Common myeloid progenitor, CD34-positive (primary cell): ENCODE data around the gene NEDD1.
A peak's percentile ranks its signal among the peaks of the same experiment; 100 is the strongest.

Experiments
- CTCF ChIA-PET: fragments of 350-600 bp; sonication (Branson Sonifier 250); formaldehyde crosslinking; loops from one replicate; lab custom pipeline; 2021; ENCODE audit warnings: antibody characterized with exemption; lab: Charles Lee
- POLR2A ChIA-PET: fragments of 350-600 bp; sonication (Branson Sonifier 250); formaldehyde crosslinking; loops from one replicate; lab custom pipeline; 2021; ENCODE audit warnings: antibody characterized with exemption; lab: Charles Lee
- DNase-seq, 3 donors: peaks; one replicate each; pipeline versions ENCODE4 v3.0.0 to v3.0.0-alpha.2; 2013
- H3K27ac ChIP-seq, 2 experiments: 1 replicate in 1 of 2; 2 replicates in 1 of 2; pipeline ENCODE4 v1.7.0; 2013; ENCODE audit warnings: inconsistent platforms in 2 of 2, low read length in 2 of 2, mild to moderate bottlenecking in 2 of 2, low read depth in 1 of 2, moderate library complexity in 1 of 2; ENCODE audit not compliant: severe bottlenecking in 2 of 2, insufficient read depth in 1 of 2, poor library complexity in 1 of 2
- H3K27me3 ChIP-seq, 5 experiments: replicated peaks in 2 of 5; 1 replicate in 3 of 5; 2 replicates in 2 of 5; pipeline versions ENCODE4 v1.6.1 to v1.7.0; 2013; ENCODE audit warnings: low read length in 4 of 5, mild to moderate bottlenecking in 2 of 5, moderate library complexity in 2 of 5, inconsistent platforms in 1 of 5; ENCODE audit not compliant: insufficient read depth in 5 of 5, control insufficient read depth in 4 of 5
- H3K36me3 ChIP-seq, 4 experiments: 1 replicate in 2 of 4; 2 replicates in 2 of 4; pipeline versions ENCODE4 v1.6.1 to v1.7.0; 2013; ENCODE audit warnings: low read length in 3 of 4, control low read depth in 1 of 4, mild to moderate bottlenecking in 1 of 4; ENCODE audit not compliant: control insufficient read depth in 4 of 4, insufficient read depth in 4 of 4
- H3K4me1 ChIP-seq, 4 experiments: 1 replicate in 3 of 4; 2 replicates in 1 of 4; pipeline versions ENCODE4 v1.6.1 to v1.7.1; 2013; ENCODE audit warnings: low read length in 3 of 4, mild to moderate bottlenecking in 3 of 4, control low read depth in 1 of 4, inconsistent platforms in 1 of 4, moderate library complexity in 1 of 4; ENCODE audit not compliant: control insufficient read depth in 4 of 4, insufficient read depth in 4 of 4; ENCODE audit errors: control extremely low read depth in 1 of 4
- H3K4me3 ChIP-seq, 7 experiments: 1 replicate in 4 of 7; 2 replicates in 3 of 7; pipeline versions ENCODE4 v1.5.1 to v1.7.0; 2013; ENCODE audit warnings: mild to moderate bottlenecking in 7 of 7, low read length in 6 of 7, moderate library complexity in 6 of 7, inconsistent platforms in 2 of 7, low read depth in 2 of 7, control low read depth in 1 of 7; ENCODE audit not compliant: insufficient read depth in 4 of 7, control insufficient read depth in 1 of 7; ENCODE audit errors: extremely low read depth in 1 of 7
- H3K9me3 ChIP-seq, 5 experiments: 1 replicate in 4 of 5; 2 replicates in 1 of 5; pipeline versions ENCODE4 v1.6.1 to v1.7.1; 2013; ENCODE audit warnings: low read length in 4 of 5, mild to moderate bottlenecking in 2 of 5, inconsistent platforms in 1 of 5, low read depth in 1 of 5, moderate library complexity in 1 of 5; ENCODE audit not compliant: control insufficient read depth in 4 of 5, insufficient read depth in 2 of 5; ENCODE audit errors: control extremely low read depth in 1 of 5
- WGBS: methylation state at CpG from one replicate; pipeline ENCODE4 v1.1.5; 2013; ENCODE audit not compliant: insufficient coverage; 5-methylcytosine and 5-hydroxymethylcytosine counted together

NEDD1 gene

DNA sequence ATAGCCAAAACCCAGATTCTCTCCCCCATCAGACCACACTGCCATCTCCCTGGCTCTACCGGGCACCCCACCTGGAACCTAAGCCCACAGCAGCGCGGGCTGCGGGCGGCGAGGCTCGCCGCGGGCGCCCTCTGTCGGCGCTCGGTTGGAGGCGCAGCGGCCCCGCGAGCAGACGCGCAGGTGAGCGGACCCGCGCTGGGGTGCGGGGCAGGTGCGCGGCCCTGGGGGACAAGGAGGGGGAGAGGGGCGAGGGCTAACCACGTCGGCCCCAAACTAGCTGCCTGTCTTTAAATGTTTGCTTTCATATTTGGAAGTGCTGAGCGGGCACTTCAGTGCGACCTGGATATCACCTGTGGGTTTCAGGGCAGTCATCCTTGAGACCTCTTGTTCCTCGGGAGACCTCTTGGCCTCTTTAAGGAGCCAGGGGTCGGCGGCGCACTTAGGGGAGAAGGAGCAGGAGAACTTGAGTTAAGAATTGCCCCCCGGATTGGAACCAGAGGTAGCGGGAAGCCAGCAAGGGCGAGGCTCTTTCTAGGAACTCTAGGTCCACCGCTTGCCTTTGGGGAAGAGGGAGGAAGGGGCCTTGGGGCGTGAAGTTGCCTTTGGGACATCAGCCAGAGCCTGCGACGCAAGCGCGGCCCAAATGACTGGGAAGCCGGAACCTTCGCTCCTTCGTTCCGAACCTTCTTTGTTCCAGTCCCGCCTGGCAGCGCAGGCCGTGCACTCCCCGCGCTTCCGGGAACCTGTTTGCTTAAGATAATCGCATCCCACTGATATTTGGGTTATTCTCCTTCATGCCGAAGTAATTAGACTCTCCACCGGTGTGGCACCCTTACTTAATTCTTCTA is 78.7 kb downstream of the NEDD1 start:
- WGBS = 2% methylated on average over 35 of the region's 56 CpGs
- no peak overlapping the region for H3K27ac ChIP-seq
- H3K9me3 ChIP-seq = no peaks in the 10 kb centered on the region
- ChIA-PET POLR2A (no interaction called here), CTCF (interaction anchor here (0.8 to 2.5 kb wide), 6 partner anchors 8 to 1506 kb away, joined by 3 to 6 read pairs (median 4); no protein-coding TSS in a partner anchor)
- H3K36me3 ChIP-seq = no peaks in the 10 kb centered on the region
- peaks cover 0 to 10% (median 5%) of the 10 kb centered on the region in 4 experiments for H3K4me1 ChIP-seq
- H3K27me3 ChIP-seq = peaks cover 0 to 22% (median 8%) of the 10 kb centered on the region in 5 experiments
- peak in 2 of 3 donors; percentile 46 to 47 for DNase-seq
- peak overlapping the region; percentile 25 to 81 (median 69) for H3K4me3 ChIP-seq

- Histone ChIP-seq H3K4me1 (peaks cover 0 to 10% (median 5%) of the 10 kb centered on the region in 4 experiments), H3K27me3 (peaks cover 0 to 22% (median 8%) of the 10 kb centered on the region in 5 experiments), H3K9me3 (no peaks in the 10 kb centered on the region), H3K4me3 (no peak overlapping the region), H3K36me3 (no peaks in the 10 kb centered on the region), H3K27ac (no peak overlapping the region)
- peak; percentile 50 to 58 (median 53) for DNase-seq
- CTCF ChIA-PET = interaction anchor here (0.6 to 5.0 kb wide), 10 partner anchors 9 to 1069 kb away, joined by 3 to 31 read pairs (median 5); no protein-coding TSS in a partner anchor
- WGBS = no CpG with 5 or more reads among the region's 2 CpGs
- POLR2A ChIA-PET = no interaction called here
Observed at GRCh38 chr12:96986883-96987523, 79.9 kb downstream of the NEDD1 start.

DNA sequence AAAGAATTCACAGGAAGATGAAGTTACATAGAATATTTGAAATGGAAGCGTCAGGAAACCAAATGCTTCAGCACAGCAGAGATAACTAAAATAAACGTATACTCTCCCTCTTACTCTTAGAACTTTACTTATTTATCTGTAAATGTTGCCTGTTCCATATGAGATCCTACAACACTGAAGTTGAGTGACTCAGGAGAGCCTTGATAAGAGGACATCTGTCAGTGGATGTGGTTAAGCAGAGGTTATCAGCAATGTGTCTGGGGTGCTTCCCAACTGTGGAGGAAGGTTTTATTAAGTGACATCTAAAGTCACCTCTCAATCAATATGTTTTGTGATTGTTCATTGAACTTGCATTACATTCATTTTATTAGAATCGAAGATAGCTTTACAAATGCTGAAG is 81.9 kb downstream of the NEDD1 start:
- no peak overlapping the region for H3K4me3 ChIP-seq
- ChIA-PET CTCF (interaction anchor here (0.8 to 5.0 kb wide), 5 partner anchors 319 to 416 kb away, joined by 3 to 31 read pairs (median 3); no protein-coding TSS in a partner anchor), POLR2A (no interaction called here)
- no peak overlapping the region for H3K27ac ChIP-seq
- H3K9me3 ChIP-seq = no peaks in the 10 kb centered on the region
- WGBS = no CpG with 5 or more reads among the region's 3 CpGs
- H3K36me3 ChIP-seq = no peaks in the 10 kb centered on the region
- DNase-seq = peak in 2 of 3 donors; percentile 35 to 66
- peaks cover 0 to 10% (median 5%) of the 10 kb centered on the region in 4 experiments for H3K4me1 ChIP-seq
- peaks cover 0 to 22% (median 8%) of the 10 kb centered on the region in 5 experiments for H3K27me3 ChIP-seq

DNA sequence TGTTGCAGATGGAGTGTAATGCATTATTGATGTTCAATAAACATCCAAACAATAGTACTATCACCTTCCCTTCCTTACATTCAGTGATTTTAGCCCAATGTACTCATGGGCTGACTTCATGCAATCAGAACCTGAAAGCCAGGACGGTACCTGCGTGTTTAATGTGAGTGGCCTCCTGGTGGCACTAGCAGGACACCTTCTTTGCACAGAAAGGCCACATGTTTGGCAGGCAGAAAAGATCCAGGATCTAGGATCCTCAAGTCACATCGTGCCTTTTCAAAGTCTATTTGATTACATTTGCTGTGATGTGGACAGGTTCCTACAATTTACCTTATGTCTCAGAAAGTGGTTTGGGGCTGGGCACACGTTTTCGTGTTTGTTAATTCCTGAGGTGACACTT is 82.9 kb downstream of the NEDD1 start:
- DNase-seq = peak; percentile 35 to 55 (median 51)
- peaks cover 0 to 10% (median 5%) of the 10 kb centered on the region in 4 experiments for H3K4me1 ChIP-seq
- WGBS = 79% methylated on average over 5 of the region's 5 CpGs
- H3K27ac ChIP-seq = no peak overlapping the region
- ChIA-PET POLR2A (no interaction called here), CTCF (interaction anchor here (5.0 kb wide), 1 partner anchor 318 kb away, joined by 31 read pairs; no protein-coding TSS in a partner anchor)
- no peaks in the 10 kb centered on the region for H3K9me3 ChIP-seq
- no peaks in the 10 kb centered on the region for H3K36me3 ChIP-seq
- peaks cover 0 to 16% (median 5%) of the 10 kb centered on the region in 5 experiments for H3K27me3 ChIP-seq
- no peak overlapping the region for H3K4me3 ChIP-seq

GRCh38 chr12:96994900-96995299 is 87.8 kb downstream of the NEDD1 start:
- peak overlapping the region in 1 of 7 experiments; percentile 17 for H3K4me3 ChIP-seq
- WGBS = 80% methylated on average over 2 of the region's 5 CpGs
- no peaks in the 10 kb centered on the region for H3K9me3 ChIP-seq
- no peak for DNase-seq
- peaks cover 0 to 5% (median 0%) of the 10 kb centered on the region in 5 experiments for H3K27me3 ChIP-seq
- H3K27ac ChIP-seq = no peak overlapping the region
- H3K36me3 ChIP-seq = no peaks in the 10 kb centered on the region
- H3K4me1 ChIP-seq = no peaks in the 10 kb centered on the region
- ChIA-PET CTCF (no interaction called here), POLR2A (no interaction called here)

DNA sequence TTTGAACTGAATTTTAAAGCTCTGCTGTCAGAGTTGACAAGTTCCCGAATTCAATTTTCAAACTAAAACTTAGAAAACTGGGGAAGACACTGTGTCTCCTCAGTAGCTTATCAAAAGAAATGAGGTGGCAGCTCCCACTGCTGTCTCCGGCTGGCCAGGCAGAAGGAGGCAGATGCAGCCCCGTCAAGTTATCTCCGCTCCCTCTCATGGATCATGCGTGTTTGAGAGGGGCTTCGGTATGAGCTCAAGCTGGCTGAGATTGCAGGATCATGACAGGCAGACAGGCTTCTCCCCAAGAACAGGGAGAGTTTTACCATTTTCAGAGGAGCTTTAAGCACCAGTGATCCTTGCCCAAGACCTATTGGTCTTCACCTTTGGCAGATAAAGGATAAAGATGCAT is 88.8 kb downstream of the NEDD1 start:
- CTCF ChIA-PET = interaction anchor here (1.5 to 1.7 kb wide), 2 partner anchors 8 to 10 kb away, joined by 5 to 6 read pairs; no protein-coding TSS in a partner anchor

More for the DNA sequence above, 88.8 kb downstream of the NEDD1 start:
- H3K36me3 ChIP-seq = no peaks in the 10 kb centered on the region
- H3K27ac ChIP-seq = no peak overlapping the region
- no peak for DNase-seq
- no peaks in the 10 kb centered on the region for H3K9me3 ChIP-seq
- H3K27me3 ChIP-seq = peaks cover 0 to 5% (median 0%) of the 10 kb centered on the region in 5 experiments
- POLR2A ChIA-PET = no interaction called here
- H3K4me3 ChIP-seq = no peak overlapping the region
- no peaks in the 10 kb centered on the region for H3K4me1 ChIP-seq
- WGBS = 96% methylated on average over 6 of the region's 6 CpGs
